GM19372 (cell line): ENCODE measurements around the gene CCNL1.
"Not testable (repeated sequence)": the region's sequence is repeated elsewhere in the genome, so short reads cannot be mapped to it uniquely, and the experiment has no call there.

Experiments used
- ATAC-seq: cut with Tn5 transposase; IDR thresholded peaks from one replicate; pipeline ENCODE4 v1.9.1; 2021; ENCODE audit warnings: mild to moderate bottlenecking, low read depth, moderate library complexity; ENCODE audit not compliant: unreplicated experiment

The CCNL1 gene

GRCh38 chr3:157109267-157110141, 50.4 kb downstream of the CCNL1 start:
- ATAC-seq: no peak

GRCh38 chr3:157107644-157108133, 52.3 kb downstream of the CCNL1 start:
- no peak for ATAC-seq

- ATAC-seq: no peak
These were observed 52.9 kb downstream of the CCNL1 start for GRCh38 chr3:157107037-157107436.

- ATAC-seq: peak; percentile 37
These were observed 54.9 kb downstream of the CCNL1 start for GRCh38 chr3:157104928-157105652.

- no peak for ATAC-seq
These were observed 55.4 kb downstream of the CCNL1 start for GRCh38 chr3:157104521-157104920.

GRCh38 chr3:157103860-157104259, 56.1 kb downstream of the CCNL1 start:
- no peak for ATAC-seq

- ATAC-seq: peak; percentile 86
These were observed 56.7 kb downstream of the CCNL1 start for GRCh38 chr3:157103280-157103679.

- not testable (repeated sequence) for ATAC-seq
These were observed 57.4 kb downstream of the CCNL1 start for GRCh38 chr3:157102595-157102994.

GRCh38 chr3:157102098-157102497, 57.8 kb downstream of the CCNL1 start:
- ATAC-seq: no peak

- no peak for ATAC-seq
These were observed 58.5 kb downstream of the CCNL1 start for GRCh38 chr3:157101486-157101885.

GRCh38 chr3:157100608-157101396, 59.1 kb downstream of the CCNL1 start:
- no peak for ATAC-seq

GRCh38 chr3:157100096-157100477, 59.9 kb downstream of the CCNL1 start:
- no peak for ATAC-seq

GRCh38 chr3:157099326-157100095, 60.4 kb downstream of the CCNL1 start:
- ATAC-seq: no peak

- no peak for ATAC-seq
These were observed 61.1 kb downstream of the CCNL1 start for GRCh38 chr3:157098823-157099185.

- ATAC-seq: no peak
These were observed 61.7 kb downstream of the CCNL1 start for GRCh38 chr3:157098121-157098822.
